Measurements from ENCODE around the gene NLRC3. TPM values are rescaled to one million over a fixed set of nuclear protein-coding genes. Genes with fewer than 3 reads are reported as not detected.

Gene NLRC3
- polyA plus RNA-seq, 1 of the 3 experiments (the other 2 are of a cell fraction): not detected

DNA sequence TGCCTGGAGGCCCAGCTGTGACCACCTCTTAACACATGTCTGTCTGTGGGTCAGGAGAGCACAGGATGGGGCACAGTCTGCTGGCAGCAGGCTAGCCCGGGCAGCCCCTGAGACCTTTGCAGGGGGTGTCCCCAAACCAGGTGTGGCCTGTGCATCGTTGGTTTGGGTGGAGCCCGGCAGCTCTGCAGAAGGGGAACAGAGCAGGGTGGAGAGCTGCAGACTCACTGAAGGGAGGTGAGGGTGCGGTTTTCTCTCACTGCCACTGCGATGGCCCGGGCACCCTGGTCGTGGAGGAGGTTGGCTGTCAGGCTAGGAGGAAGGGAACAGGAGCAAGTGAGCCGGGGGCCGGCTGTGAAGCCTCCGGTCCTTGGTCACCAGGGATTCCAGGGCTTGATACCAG, 28.8 kb downstream of the NLRC3 start:
- DNase-seq: no peak
- Histone ChIP-seq H2AFZ (ENCODE audit: low read depth) (no peak overlapping the region), H3F3A (replicated peaks; ENCODE audit: insufficient read depth) (no peaks in the 10 kb centered on the region), H3K9ac (no peak overlapping the region), H3K4me2 (no peak overlapping the region), H3K4me1 (ENCODE audit: control insufficient read depth in 1 of 2, insufficient read depth in 2 of 2, low read depth in 1 of 2, low read length in 1 of 2) (no peaks in the 10 kb centered on the region; a peak in 1 of 4 replicates), H3K27ac (ENCODE audit: low read depth in 2 of 2, low read length in 1 of 2) (no peak overlapping the region), H3K4me3 (ENCODE audit: low read depth in 2 of 2, low read length in 1 of 2) (no peak overlapping the region), H4K20me1 (ENCODE audit: insufficient read depth) (no peaks in the 10 kb centered on the region), H3K9me3 (no peaks in the 10 kb centered on the region), H3K27me3 (ENCODE audit: insufficient read depth) (no peaks in the 10 kb centered on the region), H3K9me2 (no peaks in the 10 kb centered on the region), H3K79me2 (ENCODE audit: insufficient read depth) (no peaks in the 10 kb centered on the region), H3K36me3 (replicated peaks in 1 of 2; ENCODE audit: control insufficient read depth in 1 of 2, insufficient read depth in 2 of 2, low read length in 1 of 2) (no peaks in the 10 kb centered on the region)
- TF ChIP-seq, protein P1, sequence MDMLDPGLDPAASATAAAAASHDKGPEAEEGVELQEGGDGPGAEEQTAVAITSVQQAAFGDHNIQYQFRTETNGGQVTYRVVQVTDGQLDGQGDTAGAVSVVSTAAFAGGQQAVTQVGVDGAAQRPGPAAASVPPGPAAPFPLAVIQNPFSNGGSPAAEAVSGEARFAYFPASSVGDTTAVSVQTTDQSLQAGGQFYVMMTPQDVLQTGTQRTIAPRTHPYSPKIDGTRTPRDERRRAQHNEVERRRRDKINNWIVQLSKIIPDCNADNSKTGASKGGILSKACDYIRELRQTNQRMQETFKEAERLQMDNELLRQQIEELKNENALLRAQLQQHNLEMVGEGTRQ (IDR thresholded peaks at IDR 0.05; ENCODE audit: borderline replicate concordance, low read depth, low read length): no peak
- no peak for TF ChIP-seq TEAD4 (IDR thresholded peaks at IDR 0.05; ENCODE audit: borderline replicate concordance, insufficient read depth)
- TF ChIP-seq, protein P2, sequence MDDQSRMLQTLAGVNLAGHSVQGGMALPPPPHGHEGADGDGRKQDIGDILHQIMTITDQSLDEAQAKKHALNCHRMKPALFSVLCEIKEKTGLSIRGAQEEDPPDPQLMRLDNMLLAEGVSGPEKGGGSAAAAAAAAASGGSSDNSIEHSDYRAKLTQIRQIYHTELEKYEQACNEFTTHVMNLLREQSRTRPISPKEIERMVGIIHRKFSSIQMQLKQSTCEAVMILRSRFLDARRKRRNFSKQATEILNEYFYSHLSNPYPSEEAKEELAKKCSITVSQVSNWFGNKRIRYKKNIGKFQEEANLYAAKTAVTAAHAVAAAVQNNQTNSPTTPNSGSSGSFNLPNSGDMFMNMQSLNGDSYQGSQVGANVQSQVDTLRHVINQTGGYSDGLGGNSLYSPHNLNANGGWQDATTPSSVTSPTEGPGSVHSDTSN (IDR thresholded peaks at IDR 0.05): no peak
- WGBS (ENCODE audit: low lambda C conversion rate): 62% methylated on average over 7 of the region's 10 CpGs
- ChIA-PET CTCF (interaction anchor here (1.4 kb wide), 1 partner anchor 13 kb away, joined by 3 read pairs; no protein-coding TSS in a partner anchor), POLR2A (no interaction called here)

DNA sequence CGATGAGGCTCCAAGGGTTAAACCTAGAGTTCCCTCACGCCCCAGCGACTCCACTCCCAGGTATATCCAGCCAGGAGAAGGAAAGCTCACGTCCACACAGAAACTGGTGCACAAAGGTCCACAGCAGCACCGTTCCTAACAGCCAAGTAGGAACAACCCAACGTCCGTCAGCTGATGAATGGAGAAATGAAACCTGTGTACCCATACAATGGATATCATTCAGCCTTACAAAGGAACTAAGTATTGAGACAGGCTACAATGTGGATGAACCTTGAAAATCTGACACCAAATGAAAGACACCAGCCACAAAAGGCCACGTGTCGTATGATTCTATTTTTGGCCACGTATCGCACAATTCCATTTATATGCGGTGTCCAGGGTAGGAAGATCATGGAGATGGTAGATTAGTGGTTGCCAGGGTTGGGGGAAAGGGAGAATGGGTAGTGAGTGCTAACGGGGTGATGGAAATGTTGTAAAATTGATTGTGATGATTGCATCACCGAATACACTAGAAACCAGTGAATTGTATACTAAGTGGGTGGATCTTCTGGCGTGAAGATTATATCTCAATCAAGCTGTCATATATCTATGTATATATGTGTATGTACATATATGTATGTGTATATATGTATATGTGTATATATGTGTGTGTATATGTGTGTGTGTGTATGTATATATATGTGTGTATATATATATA, 30.1 kb downstream of the NLRC3 start:
- H3K4me1 ChIP-seq (ENCODE audit: control insufficient read depth in 1 of 2, insufficient read depth in 2 of 2, low read depth in 1 of 2, low read length in 1 of 2): no peaks in the 10 kb centered on the region; a peak in 1 of 4 replicates
- H3K4me2 ChIP-seq: no peak overlapping the region
- H3K36me3 ChIP-seq (replicated peaks in 1 of 2; ENCODE audit: control insufficient read depth in 1 of 2, insufficient read depth in 2 of 2, low read length in 1 of 2): no peaks in the 10 kb centered on the region
- TF ChIP-seq SIN3A (IDR thresholded peaks at IDR 0.05; ENCODE audit: borderline replicate concordance, low read depth, low read length) (no peak), RXRA (IDR thresholded peaks at IDR 0.05; ENCODE audit: borderline replicate concordance, low read depth) (no peak), FOXM1 (IDR thresholded peaks at IDR 0.05; ENCODE audit: low read depth) (no peak), EZH2phosphoT487 (IDR thresholded peaks at IDR 0.05; ENCODE audit: borderline replicate concordance, low read depth) (no peak), MEF2A (IDR thresholded peaks at IDR 0.05; ENCODE audit: borderline replicate concordance, low read depth) (no peak), MXI1 (IDR thresholded peaks at IDR 0.05; ENCODE audit: low read depth, low read length) (no peak), ELF1 (IDR thresholded peaks at IDR 0.05) (no peak), CHD2 (IDR thresholded peaks at IDR 0.05; ENCODE audit: low read length, partially characterized antibody) (no peak), RFX5 (IDR thresholded peaks at IDR 0.05; ENCODE audit: low read length) (no peak), SMC3 (IDR thresholded peaks at IDR 0.05; ENCODE audit: low read depth, low read length) (no peak), POLR2AphosphoS5 (IDR thresholded peaks at IDR 0.05; ENCODE audit: low read depth, low read length) (no peak), JUND (IDR thresholded peaks at IDR 0.05) (no peak)
- TF ChIP-seq, protein P3, sequence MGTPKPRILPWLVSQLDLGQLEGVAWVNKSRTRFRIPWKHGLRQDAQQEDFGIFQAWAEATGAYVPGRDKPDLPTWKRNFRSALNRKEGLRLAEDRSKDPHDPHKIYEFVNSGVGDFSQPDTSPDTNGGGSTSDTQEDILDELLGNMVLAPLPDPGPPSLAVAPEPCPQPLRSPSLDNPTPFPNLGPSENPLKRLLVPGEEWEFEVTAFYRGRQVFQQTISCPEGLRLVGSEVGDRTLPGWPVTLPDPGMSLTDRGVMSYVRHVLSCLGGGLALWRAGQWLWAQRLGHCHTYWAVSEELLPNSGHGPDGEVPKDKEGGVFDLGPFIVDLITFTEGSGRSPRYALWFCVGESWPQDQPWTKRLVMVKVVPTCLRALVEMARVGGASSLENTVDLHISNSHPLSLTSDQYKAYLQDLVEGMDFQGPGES (IDR thresholded peaks at IDR 0.05; ENCODE audit: low read depth, low read length): no peak
- TF ChIP-seq, protein P1 (IDR thresholded peaks at IDR 0.05; ENCODE audit: borderline replicate concordance, low read depth, low read length): no peak
- TF ChIP-seq, protein P4, sequence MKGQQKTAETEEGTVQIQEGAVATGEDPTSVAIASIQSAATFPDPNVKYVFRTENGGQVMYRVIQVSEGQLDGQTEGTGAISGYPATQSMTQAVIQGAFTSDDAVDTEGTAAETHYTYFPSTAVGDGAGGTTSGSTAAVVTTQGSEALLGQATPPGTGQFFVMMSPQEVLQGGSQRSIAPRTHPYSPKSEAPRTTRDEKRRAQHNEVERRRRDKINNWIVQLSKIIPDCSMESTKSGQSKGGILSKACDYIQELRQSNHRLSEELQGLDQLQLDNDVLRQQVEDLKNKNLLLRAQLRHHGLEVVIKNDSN (IDR thresholded peaks at IDR 0.05; ENCODE audit: borderline replicate concordance, low read depth): no peak
- TF ChIP-seq, protein P5, sequence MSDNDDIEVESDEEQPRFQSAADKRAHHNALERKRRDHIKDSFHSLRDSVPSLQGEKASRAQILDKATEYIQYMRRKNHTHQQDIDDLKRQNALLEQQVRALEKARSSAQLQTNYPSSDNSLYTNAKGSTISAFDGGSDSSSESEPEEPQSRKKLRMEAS (IDR thresholded peaks at IDR 0.05; ENCODE audit: low read depth): no peak
- H3K27ac ChIP-seq (ENCODE audit: low read depth in 2 of 2, low read length in 1 of 2): no peak overlapping the region
- ChIA-PET CTCF (interaction anchor here (0.8 kb wide), 1 partner anchor 13 kb away, joined by 3 read pairs; no protein-coding TSS in a partner anchor), POLR2A (no interaction called here)
- no peak overlapping the region for H3K4me3 ChIP-seq (ENCODE audit: low read depth in 2 of 2, low read length in 1 of 2)
- H3F3A ChIP-seq (replicated peaks; ENCODE audit: insufficient read depth): no peaks in the 10 kb centered on the region
- no peaks in the 10 kb centered on the region for H3K9me2 ChIP-seq
- no peak overlapping the region for H3K9ac ChIP-seq
- no peaks in the 10 kb centered on the region for H3K27me3 ChIP-seq (ENCODE audit: insufficient read depth)
- H2AFZ ChIP-seq (ENCODE audit: low read depth): no peak overlapping the region
- no peaks in the 10 kb centered on the region for H3K9me3 ChIP-seq
- no peak for DNase-seq
- H3K79me2 ChIP-seq (ENCODE audit: insufficient read depth): no peaks in the 10 kb centered on the region
- H4K20me1 ChIP-seq (ENCODE audit: insufficient read depth): no peaks in the 10 kb centered on the region
- WGBS (ENCODE audit: low lambda C conversion rate): 87% methylated on average over 15 of the region's 15 CpGs
